Central memory CD4-positive, alpha-beta T cell (primary cell): ENCODE measurements around the gene AGAP9.
"Not testable (repeated sequence)": the region's sequence is repeated elsewhere in the genome, so short reads cannot be mapped to it uniquely, and the experiment has no call there.

ENCODE experiments used
- DNase-seq: peaks from one replicate; pipeline ENCODE4 v3.0.0; 2022

AGAP9 gene

GRCh38 chr10:47484786-47485185 is 38.7 kb downstream of the AGAP9 start:
- DNase-seq = not testable (repeated sequence)

- DNase-seq = not testable (repeated sequence)
These were observed 39.5 kb downstream of the AGAP9 start, which contains the start of gene ANXA8 for GRCh38 chr10:47483923-47484322. Gene ANXA8 (minus strand): TSS chr10:47484115. CDS start chr10:47483933, 182 bp downstream.

- DNase-seq = not testable (repeated sequence)
These were observed 41.1 kb downstream of the AGAP9 start for GRCh38 chr10:47482367-47482766.

GRCh38 chr10:47481768-47482181 is 41.7 kb downstream of the AGAP9 start:
- DNase-seq = not testable (repeated sequence)

- DNase-seq = not testable (repeated sequence)
These were observed 42.2 kb downstream of the AGAP9 start for GRCh38 chr10:47481182-47481766.

GRCh38 chr10:47480133-47480532 is 43.3 kb downstream of the AGAP9 start:
- DNase-seq = not testable (repeated sequence)

GRCh38 chr10:47478114-47478513 is 45.3 kb downstream of the AGAP9 start:
- DNase-seq = not testable (repeated sequence)

GRCh38 chr10:47477078-47477477 is 46.4 kb downstream of the AGAP9 start:
- not testable (repeated sequence) for DNase-seq

GRCh38 chr10:47475101-47475500 is 48.3 kb downstream of the AGAP9 start:
- not testable (repeated sequence) for DNase-seq

- not testable (repeated sequence) for DNase-seq
These were observed 49.9 kb downstream of the AGAP9 start for GRCh38 chr10:47473516-47473915.

GRCh38 chr10:47472647-47473046 is 50.8 kb downstream of the AGAP9 start:
- not testable (repeated sequence) for DNase-seq

- not testable (repeated sequence) for DNase-seq
These were observed 51.4 kb downstream of the AGAP9 start for GRCh38 chr10:47472072-47472471.

- DNase-seq = not testable (repeated sequence)
These were observed 54.5 kb downstream of the AGAP9 start for GRCh38 chr10:47468731-47469528.

GRCh38 chr10:47467957-47468356 is 55.5 kb downstream of the AGAP9 start:
- not testable (repeated sequence) for DNase-seq

- DNase-seq = not testable (repeated sequence)
These were observed 56.0 kb downstream of the AGAP9 start for GRCh38 chr10:47467458-47467857.

- not testable (repeated sequence) for DNase-seq
These were observed 58.1 kb downstream of the AGAP9 start for GRCh38 chr10:47465216-47465917.

- DNase-seq = not testable (repeated sequence)
These were observed 60.7 kb downstream of the AGAP9 start for GRCh38 chr10:47462577-47463358.

- not testable (repeated sequence) for DNase-seq
These were observed 62.2 kb downstream of the AGAP9 start for GRCh38 chr10:47461261-47461687.

GRCh38 chr10:47458466-47459154 is 64.8 kb downstream of the AGAP9 start:
- DNase-seq = no peak

- no peak for DNase-seq
These were observed 65.6 kb downstream of the AGAP9 start for GRCh38 chr10:47457826-47458225.

GRCh38 chr10:47457528-47457820 is 66.0 kb downstream of the AGAP9 start:
- DNase-seq = no peak
